ENCODE measurements around the gene TSPYL2. TPM values are rescaled to one million over a fixed set of nuclear protein-coding genes. Genes with fewer than 3 reads are reported as not detected.
A peak's percentile ranks its signal among the peaks of the same experiment; 100 is the strongest.

Gene TSPYL2
- 100 to 1,000 TPM; 103 to 318 (median 139) TPM for total RNA-seq
- total RNA-seq (2013): 44.2 TPM

GRCh38 chrX:53081925-53082772 lies at the start of gene TSPYL2:
Gene TSPYL2, plus strand, starts transcription at chrX:53082367. Its CDS starts 132 bp downstream, at chrX:53082499.
- ATAC-seq (peak; percentile 77 to 93 (median 89)), DNase-seq (peak; percentile 89 to 96)
- Mint-ChIP-seq H3K27ac (peak within 1 kb of the TSS; percentile 94 to 95), H3K27me3 (ENCODE audit: low read depth in 2 of 2) (no peaks in the 10 kb centered on the region), H3K9me3 (no peaks in the 10 kb centered on the region), H3K4me3 (peak within 1 kb of the TSS; percentile 95), H3K4me1 (peaks cover 9 to 44% of the 10 kb centered on the region in 2 donors), H3K36me3 (no peaks in the 10 kb centered on the region)
- H3K27me3 ChIP-seq (ENCODE audit: control insufficient read depth, insufficient read depth, low read length): no peaks in the 10 kb centered on the region
- peak within 1 kb of the TSS; percentile 93 for H3K27ac ChIP-seq (ENCODE audit: low read length)
- TF ChIP-seq, protein P1, sequence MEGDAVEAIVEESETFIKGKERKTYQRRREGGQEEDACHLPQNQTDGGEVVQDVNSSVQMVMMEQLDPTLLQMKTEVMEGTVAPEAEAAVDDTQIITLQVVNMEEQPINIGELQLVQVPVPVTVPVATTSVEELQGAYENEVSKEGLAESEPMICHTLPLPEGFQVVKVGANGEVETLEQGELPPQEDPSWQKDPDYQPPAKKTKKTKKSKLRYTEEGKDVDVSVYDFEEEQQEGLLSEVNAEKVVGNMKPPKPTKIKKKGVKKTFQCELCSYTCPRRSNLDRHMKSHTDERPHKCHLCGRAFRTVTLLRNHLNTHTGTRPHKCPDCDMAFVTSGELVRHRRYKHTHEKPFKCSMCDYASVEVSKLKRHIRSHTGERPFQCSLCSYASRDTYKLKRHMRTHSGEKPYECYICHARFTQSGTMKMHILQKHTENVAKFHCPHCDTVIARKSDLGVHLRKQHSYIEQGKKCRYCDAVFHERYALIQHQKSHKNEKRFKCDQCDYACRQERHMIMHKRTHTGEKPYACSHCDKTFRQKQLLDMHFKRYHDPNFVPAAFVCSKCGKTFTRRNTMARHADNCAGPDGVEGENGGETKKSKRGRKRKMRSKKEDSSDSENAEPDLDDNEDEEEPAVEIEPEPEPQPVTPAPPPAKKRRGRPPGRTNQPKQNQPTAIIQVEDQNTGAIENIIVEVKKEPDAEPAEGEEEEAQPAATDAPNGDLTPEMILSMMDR (IDR thresholded peaks at IDR 0.05): no peak
- peaks cover 8% of the 10 kb centered on the region for H3K36me3 ChIP-seq (ENCODE audit: control insufficient read depth, insufficient read depth, low read length)
- 0% methylated on average over 82 of the region's 86 CpGs for WGBS (ENCODE audit: insufficient coverage)
- peaks cover 19% of the 10 kb centered on the region for H3K4me1 ChIP-seq (ENCODE audit: control insufficient read depth, insufficient read depth, low read length)
- intact Hi-C loops (cut with micrococcal nuclease): loop anchor here (10.0 kb wide), 1 partner anchor 603 kb away; the partner anchor contains the start of gene HUWE1
- no peaks in the 10 kb centered on the region for H3K9me3 ChIP-seq (ENCODE audit: control insufficient read depth, insufficient read depth, low read length)
- H3K4me3 ChIP-seq (ENCODE audit: low read length): peak within 1 kb of the TSS; percentile 81

- H3K27me3 ChIP-seq (ENCODE audit: control insufficient read depth, insufficient read depth, low read length): no peaks in the 10 kb centered on the region
- 56% methylated on average over 3 of the region's 5 CpGs for WGBS (ENCODE audit: insufficient coverage)
- H3K4me1 ChIP-seq (ENCODE audit: control insufficient read depth, insufficient read depth, low read length): no peaks in the 10 kb centered on the region
- DNase-seq (no peak), ATAC-seq (no peak)
- intact Hi-C loops (cut with micrococcal nuclease): no loop called here
- TF ChIP-seq, protein P1 (IDR thresholded peaks at IDR 0.05): no peak
- H3K36me3 ChIP-seq (ENCODE audit: control insufficient read depth, insufficient read depth, low read length): no peaks in the 10 kb centered on the region
- no peak overlapping the region for H3K4me3 ChIP-seq (ENCODE audit: low read length)
- Mint-ChIP-seq H3K27ac (no peak overlapping the region), H3K36me3 (no peaks in the 10 kb centered on the region), H3K4me1 (no peaks in the 10 kb centered on the region), H3K27me3 (ENCODE audit: low read depth in 2 of 2) (peaks cover 9 to 51% of the 10 kb centered on the region in 2 donors), H3K9me3 (no peaks in the 10 kb centered on the region), H3K4me3 (no peak overlapping the region)
- no peak overlapping the region for H3K27ac ChIP-seq (ENCODE audit: low read length)
- no peaks in the 10 kb centered on the region for H3K9me3 ChIP-seq (ENCODE audit: control insufficient read depth, insufficient read depth, low read length)
Measured at GRCh38 chrX:53036149-53036548, 46.0 kb upstream of the TSPYL2 start.

GRCh38 chrX:53039236-53039635 lies 42.9 kb upstream of the TSPYL2 start:
- Mint-ChIP-seq H3K27ac (no peak overlapping the region), H3K9me3 (no peaks in the 10 kb centered on the region), H3K4me3 (no peak overlapping the region), H3K27me3 (ENCODE audit: low read depth in 2 of 2) (peaks cover 16 to 52% of the 10 kb centered on the region in 2 donors), H3K36me3 (no peaks in the 10 kb centered on the region), H3K4me1 (no peaks in the 10 kb centered on the region)
- TF ChIP-seq, protein P1 (IDR thresholded peaks at IDR 0.05): no peak
- ATAC-seq (no peak), DNase-seq (no peak)
- intact Hi-C loops (cut with micrococcal nuclease): no loop called here
- H3K27me3 ChIP-seq (ENCODE audit: control insufficient read depth, insufficient read depth, low read length): no peaks in the 10 kb centered on the region
- no peaks in the 10 kb centered on the region for H3K4me1 ChIP-seq (ENCODE audit: control insufficient read depth, insufficient read depth, low read length)
- whole genome bisulfite sequencing (ENCODE audit: insufficient coverage): 92% methylated on average over 2 of the region's 4 CpGs
- H3K4me3 ChIP-seq (ENCODE audit: low read length): no peak overlapping the region
- no peak overlapping the region for H3K27ac ChIP-seq (ENCODE audit: low read length)
- no peaks in the 10 kb centered on the region for H3K9me3 ChIP-seq (ENCODE audit: control insufficient read depth, insufficient read depth, low read length)
- no peaks in the 10 kb centered on the region for H3K36me3 ChIP-seq (ENCODE audit: control insufficient read depth, insufficient read depth, low read length)
